ENCODE results near the gene S100A10.

DNA sequence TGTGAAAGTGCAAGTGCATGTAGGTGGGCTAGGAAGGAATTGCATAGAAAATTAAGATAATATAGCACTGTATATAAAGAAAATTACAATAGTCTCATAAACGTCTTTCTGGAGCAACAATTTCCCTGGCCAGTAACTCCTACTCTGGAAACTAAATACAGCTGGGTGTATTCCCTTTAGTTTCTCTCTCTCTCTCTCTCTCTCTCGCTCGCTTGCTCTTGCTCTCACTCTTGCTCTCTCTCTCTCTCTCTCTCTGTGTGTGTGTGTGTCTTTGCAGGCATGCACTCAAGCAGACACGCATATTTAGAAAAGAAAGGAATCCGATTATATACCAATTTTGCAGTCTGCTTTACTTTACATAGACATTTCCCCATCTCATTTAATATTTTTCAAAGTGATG, 14.7 kb downstream of the S100A10 start:
- TF ChIP-seq POLR2A (IDR thresholded peaks at IDR 0.05) (no peak), CTCF (IDR thresholded peaks at IDR 0.05) (no peak)

All from lower leg skin (tissue), 3 donors.